ENCODE results near the gene ANKRD36C.
"Not testable (repeated sequence)": the region's sequence is repeated elsewhere in the genome, so short reads cannot be mapped to it uniquely, and the experiment has no call there.

The ANKRD36C gene

DNA sequence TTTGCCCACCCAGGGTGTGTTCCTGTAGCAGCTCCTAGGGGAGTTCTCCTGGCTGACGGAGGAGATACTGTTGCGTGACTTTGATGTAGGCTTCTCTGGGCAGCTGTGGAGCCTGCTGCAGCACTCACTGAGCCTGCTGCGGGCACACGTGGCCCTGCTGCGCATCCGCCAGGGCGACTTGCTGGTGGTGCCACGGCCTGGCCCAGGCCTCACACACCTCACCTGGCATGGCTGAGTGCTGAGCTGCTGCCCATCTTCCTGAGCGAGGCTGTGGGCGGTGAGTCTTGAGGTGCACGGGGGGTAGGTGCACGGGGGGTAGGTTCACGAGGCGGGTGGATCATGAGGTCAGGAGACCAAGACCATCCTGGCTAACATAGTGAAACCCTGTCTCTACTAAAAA lies 191.7 kb downstream of the ANKRD36C start:
- DNase-seq (ENCODE audit: low spot score): no peak
- in situ Hi-C loops (cut with MboI; ENCODE audit: low sequenced_read_pairs, unreplicated experiment): no loop called here
- TF ChIP-seq CTCF (IDR thresholded peaks at IDR 0.05; ENCODE audit: borderline replicate concordance, control extremely low read depth, extremely low read depth, insufficient read depth, missing control alignments): no peak

- DNase-seq (ENCODE audit: low spot score): peak; percentile 5
- in situ Hi-C loops (cut with MboI; ENCODE audit: low sequenced_read_pairs, unreplicated experiment): not testable (repeated sequence)
Observed at GRCh38 chr2:95799147-95799889, 192.3 kb downstream of the ANKRD36C start.

GRCh38 chr2:95796249-95797099 lies 195.2 kb downstream of the ANKRD36C start:
- in situ Hi-C loops (cut with MboI; ENCODE audit: low sequenced_read_pairs, unreplicated experiment); DNase-seq (ENCODE audit: low spot score): not testable (repeated sequence)

DNA sequence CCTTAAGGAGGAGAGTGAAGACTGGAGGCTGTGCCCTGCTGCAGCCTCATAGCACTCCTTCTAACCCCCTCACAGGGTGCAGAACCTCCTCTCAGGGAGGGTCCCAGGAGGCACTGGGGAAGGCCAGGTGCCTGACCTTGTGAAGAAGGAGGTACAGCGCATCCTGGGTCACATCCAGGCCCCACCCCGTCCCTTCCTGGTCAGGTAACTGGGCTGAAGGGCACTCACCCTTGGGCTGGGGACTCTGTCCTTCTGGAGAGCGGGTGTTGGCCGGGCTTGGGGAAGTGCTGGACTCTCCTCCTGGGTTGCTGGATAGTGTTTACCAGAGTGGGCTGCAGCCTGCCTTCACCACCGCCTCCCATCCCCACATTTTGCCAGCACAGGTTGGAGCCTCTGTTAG lies 197.7 kb downstream of the ANKRD36C start:
- in situ Hi-C loops (cut with MboI; ENCODE audit: low sequenced_read_pairs, unreplicated experiment); DNase-seq (ENCODE audit: low spot score): not testable (repeated sequence)

DNA sequence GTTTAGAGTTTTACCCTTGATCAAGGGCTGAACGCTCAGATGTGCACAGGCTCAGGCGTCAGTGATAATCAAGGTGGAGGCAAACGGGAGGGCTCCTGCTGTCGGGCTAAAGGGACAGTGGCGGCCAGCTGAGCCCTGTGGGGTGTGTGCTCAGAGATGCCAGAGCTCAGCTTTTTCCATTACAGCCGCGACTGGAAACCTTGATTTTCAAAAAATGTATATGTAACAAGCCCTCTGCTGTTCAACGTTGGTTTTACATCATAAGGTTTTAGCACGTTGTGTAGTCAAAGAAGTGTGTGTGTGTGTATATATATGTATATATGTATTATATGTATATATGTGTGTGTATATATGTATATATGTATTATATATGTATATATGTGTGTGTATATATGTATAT lies 201.4 kb downstream of the ANKRD36C start:
- in situ Hi-C loops (cut with MboI; ENCODE audit: low sequenced_read_pairs, unreplicated experiment); DNase-seq (ENCODE audit: low spot score): not testable (repeated sequence)

DNA sequence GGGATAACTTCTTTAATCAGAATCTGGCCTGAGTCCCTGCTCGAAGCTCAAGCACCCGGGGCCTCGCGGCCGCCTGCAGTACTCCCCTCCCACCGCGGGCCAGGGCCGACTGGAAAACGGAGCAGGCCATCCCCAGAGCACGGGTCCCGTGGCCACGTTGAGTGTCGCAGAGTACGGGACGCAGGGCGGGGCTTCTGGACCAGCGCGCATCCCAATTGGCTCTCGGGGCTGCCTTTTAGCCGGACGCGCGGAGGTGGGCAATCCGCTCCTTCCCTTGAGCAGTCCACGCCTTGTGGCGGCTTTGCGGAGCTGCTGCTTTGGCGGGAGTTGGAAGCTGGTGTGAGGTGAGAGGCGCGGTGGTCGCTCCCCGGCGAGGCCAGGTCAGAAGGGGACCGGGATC lies 202.2 kb downstream of the ANKRD36C start:
- in situ Hi-C loops (cut with MboI; ENCODE audit: low sequenced_read_pairs, unreplicated experiment); DNase-seq (ENCODE audit: low spot score): not testable (repeated sequence)

DNA sequence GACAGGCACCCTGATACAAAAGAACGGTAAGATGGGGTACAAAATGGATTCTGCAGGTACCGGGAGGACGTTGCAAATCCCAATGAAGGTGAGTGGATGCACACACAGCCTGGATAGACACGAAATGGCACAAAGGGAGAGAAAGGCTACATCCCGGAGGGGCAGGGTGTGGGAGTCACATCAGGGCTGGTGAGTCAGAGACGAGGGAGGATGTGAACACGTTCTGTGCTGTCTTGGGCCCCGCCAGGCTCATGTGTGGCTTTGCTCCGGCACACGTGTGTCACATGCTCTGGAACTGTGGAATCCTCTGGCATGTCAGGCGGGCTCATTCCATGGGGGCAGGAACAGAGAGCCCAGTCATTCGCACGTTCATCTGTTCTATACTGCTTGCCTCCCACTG lies 203.0 kb downstream of the ANKRD36C start:
- DNase-seq (ENCODE audit: low spot score); in situ Hi-C loops (cut with MboI; ENCODE audit: low sequenced_read_pairs, unreplicated experiment): not testable (repeated sequence)

Measured in GM13976 (cell line).